ENCODE data around the gene GK.

The GK gene

GRCh38 chrX:30777575-30777974, 124.4 kb downstream of the GK start:
- DNase-seq (ENCODE audit: extremely low spot score), result no peak
- ChIA-PET CTCF (no interaction called here), POLR2A (no interaction called here)
- TF ChIP-seq TARDBP (IDR thresholded peaks at IDR 0.05), result no peak
- no peak for TF ChIP-seq FOXK2 (IDR thresholded peaks at IDR 0.05)
- no peak for TF ChIP-seq LEF1 (IDR thresholded peaks at IDR 0.05; ENCODE audit: borderline replicate concordance)
- no peak for TF ChIP-seq FOXA1 (IDR thresholded peaks at IDR 0.05)
- no peak for TF ChIP-seq ELF4 (IDR thresholded peaks at IDR 0.05)
- no peak for TF ChIP-seq NFRKB (IDR thresholded peaks at IDR 0.05)
- no peak for TF ChIP-seq CTBP1 (IDR thresholded peaks at IDR 0.05; ENCODE audit: borderline replicate concordance)
- TF ChIP-seq HDGF (IDR thresholded peaks at IDR 0.05; ENCODE audit: borderline replicate concordance), result no peak

GRCh38 chrX:30779453-30780030, 126.3 kb downstream of the GK start:
- ChIA-PET POLR2A (no interaction called here), CTCF (no interaction called here)
- TF ChIP-seq FOXA1 (IDR thresholded peaks at IDR 0.05) (no peak), FOXK2 (IDR thresholded peaks at IDR 0.05) (no peak), SUZ12 (IDR thresholded peaks at IDR 0.05) (no peak), ELF4 (IDR thresholded peaks at IDR 0.05) (no peak), L3MBTL2 (conservative IDR thresholded peaks at IDR 0.05) (no peak), CTBP1 (IDR thresholded peaks at IDR 0.05; ENCODE audit: borderline replicate concordance) (no peak)
- no peak for DNase-seq (ENCODE audit: extremely low spot score)

All from HEK293T (cell line).